ENCODE results near the gene DEDD.

DEDD gene

DNA sequence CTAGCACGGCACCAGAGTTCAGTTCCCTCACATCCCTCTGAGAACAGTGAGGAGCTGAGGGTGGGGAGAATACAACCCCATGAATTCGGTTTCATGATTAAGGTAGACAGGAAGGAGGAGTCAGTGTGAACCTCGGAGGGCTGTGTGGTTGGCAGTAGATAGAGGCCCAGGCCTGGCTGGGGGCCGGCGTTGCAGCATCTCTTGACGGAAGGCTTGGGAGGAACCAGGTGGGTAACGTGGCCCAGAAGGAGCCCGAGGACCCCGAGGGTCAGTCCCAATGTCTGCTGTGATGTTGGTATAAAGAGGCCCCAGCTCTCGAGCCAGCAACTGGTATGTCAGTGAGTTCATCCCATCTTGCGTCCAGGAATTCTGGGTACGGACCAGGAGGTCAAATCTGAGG is 39.2 kb upstream of the DEDD start:
- no peak for DNase-seq
- Mint-ChIP-seq H3K36me3 (peaks cover 61% of the 10 kb centered on the region), H3K4me3 (no peak overlapping the region), H3K9me3 (no peaks in the 10 kb centered on the region), H3K27ac (no peak overlapping the region), H3K4me1 (peaks cover 46% of the 10 kb centered on the region), H3K27me3 (no peaks in the 10 kb centered on the region)
- CTCF ChIA-PET = interaction anchor here (1.3 to 1.7 kb wide), 2 partner anchors 10 to 210 kb away, joined by 4 to 6 read pairs; no protein-coding TSS in a partner anchor

GRCh38 chr1:161171191-161171590 is 38.7 kb upstream of the DEDD start:
- Mint-ChIP-seq H3K4me3 (no peak overlapping the region), H3K9me3 (no peaks in the 10 kb centered on the region), H3K4me1 (peaks cover 41% of the 10 kb centered on the region), H3K36me3 (peaks cover 56% of the 10 kb centered on the region), H3K27ac (no peak overlapping the region), H3K27me3 (no peaks in the 10 kb centered on the region)
- CTCF ChIA-PET = interaction anchor here (1.2 to 1.7 kb wide), 3 partner anchors 11 to 210 kb away, joined by 3 to 6 read pairs (median 4); no protein-coding TSS in a partner anchor
- no peak for DNase-seq

DNA sequence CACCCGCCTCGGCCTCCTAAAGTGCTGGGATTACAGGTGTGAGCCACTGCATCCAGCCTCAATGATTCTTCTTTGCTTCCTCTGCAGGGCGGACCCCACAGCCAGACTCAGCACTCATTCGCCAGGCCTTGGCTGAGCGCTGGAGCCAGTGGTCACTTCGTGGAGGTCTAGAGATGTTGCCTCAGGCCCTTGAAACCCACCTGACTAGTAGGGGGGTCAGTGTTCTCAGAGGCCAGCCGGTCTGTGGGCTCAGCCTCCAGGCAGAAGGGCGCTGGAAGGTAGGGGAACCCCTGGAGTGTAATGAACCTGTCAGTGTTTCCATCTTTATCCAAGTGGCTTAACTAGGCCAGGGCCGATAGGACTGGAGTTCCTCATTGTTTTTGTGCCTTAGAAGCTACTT is 36.4 kb upstream of the DEDD start:
- peak overlapping the region; percentile 41 for H3K4me3 Mint-ChIP-seq
- CTCF ChIA-PET = interaction anchor here (0.7 to 1.0 kb wide), 3 partner anchors 57 to 216 kb away, joined by 3 read pairs; partner anchors contain the start of gene TOMM40L
- no peak overlapping the region for H3K27ac Mint-ChIP-seq

GRCh38 chr1:161166669-161167548 is 34.4 kb upstream of the DEDD start:
- H3K4me1 Mint-ChIP-seq = peaks cover 41% of the 10 kb centered on the region
- peak overlapping the region; percentile 97 for H3K27ac Mint-ChIP-seq
- peak overlapping the region; percentile 74 for H3K4me3 Mint-ChIP-seq
- H3K9me3 Mint-ChIP-seq = no peaks in the 10 kb centered on the region
- CTCF ChIA-PET = interaction anchor here (0.7 to 4.2 kb wide), 16 partner anchors 8 to 216 kb away, joined by 3 to 28 read pairs (median 6); partner anchors contain the start of gene TOMM40L
- peaks cover 36% of the 10 kb centered on the region for H3K36me3 Mint-ChIP-seq
- DNase-seq = peak; percentile 41
- no peaks in the 10 kb centered on the region for H3K27me3 Mint-ChIP-seq

More for the DNA sequence above, 36.4 kb upstream of the DEDD start:
- Mint-ChIP-seq H3K27me3 (no peaks in the 10 kb centered on the region), H3K4me1 (peaks cover 37% of the 10 kb centered on the region), H3K9me3 (no peaks in the 10 kb centered on the region), H3K36me3 (peaks cover 39% of the 10 kb centered on the region)
- DNase-seq = no peak

GRCh38 chr1:161165742-161166668 is 33.5 kb upstream of the DEDD start, which contains the start of gene PPOX:
Gene PPOX (plus strand): TSS chr1:161166426. CDS start chr1:161166848, 422 bp downstream.
- H3K27ac Mint-ChIP-seq = peak within 1 kb of the TSS; percentile 97
- peaks cover 45% of the 10 kb centered on the region for H3K4me1 Mint-ChIP-seq
- H3K4me3 Mint-ChIP-seq = peak within 1 kb of the TSS; percentile 74
- peak; percentile 97 for DNase-seq
- peaks cover 36% of the 10 kb centered on the region for H3K36me3 Mint-ChIP-seq
- no peaks in the 10 kb centered on the region for H3K27me3 Mint-ChIP-seq
- CTCF ChIA-PET = interaction anchor here (0.9 to 4.2 kb wide), 24 partner anchors 7 to 217 kb away, joined by 3 to 28 read pairs (median 6); partner anchors contain the start of genes APOA2, CFAP126, NDUFS2 and SDHC
- H3K9me3 Mint-ChIP-seq = no peaks in the 10 kb centered on the region

DNA sequence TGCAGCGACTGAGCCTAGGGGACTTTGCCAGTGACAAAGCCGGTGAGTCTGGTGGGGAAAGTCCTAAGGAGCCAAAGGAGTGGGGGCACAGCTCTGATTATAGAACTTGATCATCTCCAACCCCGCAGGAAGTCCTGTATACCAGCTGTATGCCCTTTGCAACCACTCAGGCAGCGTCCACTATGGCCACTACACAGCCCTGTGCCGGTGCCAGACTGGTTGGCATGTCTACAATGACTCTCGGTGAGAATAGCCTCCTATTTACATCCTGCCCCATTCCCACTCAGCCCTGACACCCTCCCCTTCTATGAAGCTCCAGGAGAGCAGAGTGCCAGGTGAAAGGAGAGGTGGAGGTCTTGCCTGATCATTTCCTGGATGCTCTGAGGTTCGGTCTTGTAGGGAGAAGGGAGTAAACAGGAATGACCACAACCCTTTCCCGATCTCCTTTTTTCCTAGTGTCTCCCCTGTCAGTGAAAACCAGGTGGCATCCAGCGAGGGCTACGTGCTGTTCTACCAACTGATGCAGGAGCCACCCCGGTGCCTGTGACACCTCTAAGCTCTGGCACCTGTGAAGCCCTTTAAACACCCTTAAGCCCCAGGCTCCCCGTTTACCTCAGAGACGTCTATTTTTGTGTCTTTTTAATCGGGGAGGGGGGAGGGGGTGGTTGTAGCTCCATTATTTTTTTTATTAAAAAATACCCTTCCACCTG is 32.6 kb upstream of the DEDD start:
- peak overlapping the region; percentile 97 for H3K27ac Mint-ChIP-seq
- peaks cover 53% of the 10 kb centered on the region for H3K4me1 Mint-ChIP-seq
- H3K27me3 Mint-ChIP-seq = no peaks in the 10 kb centered on the region
- peaks cover 34% of the 10 kb centered on the region for H3K36me3 Mint-ChIP-seq
- CTCF ChIA-PET = interaction anchor here (1.0 to 4.2 kb wide), 20 partner anchors 9 to 218 kb away, joined by 3 to 28 read pairs (median 6); partner anchors contain the start of genes CFAP126, NDUFS2, SDHC and TOMM40L
- H3K4me3 Mint-ChIP-seq = peak overlapping the region; percentile 43
- no peak for DNase-seq
- H3K9me3 Mint-ChIP-seq = no peaks in the 10 kb centered on the region

- no peak for DNase-seq
- H3K9me3 Mint-ChIP-seq = no peaks in the 10 kb centered on the region
- H3K27ac Mint-ChIP-seq = no peak overlapping the region
- no peaks in the 10 kb centered on the region for H3K27me3 Mint-ChIP-seq
- H3K4me1 Mint-ChIP-seq = peaks cover 58% of the 10 kb centered on the region
- CTCF ChIA-PET = interaction anchor here (3.6 kb wide), 1 partner anchor 219 kb away, joined by 28 read pairs; no protein-coding TSS in a partner anchor
- H3K36me3 Mint-ChIP-seq = peaks cover 35% of the 10 kb centered on the region
- no peak overlapping the region for H3K4me3 Mint-ChIP-seq
Measured at GRCh38 chr1:161163793-161164192, 31.3 kb upstream of the DEDD start.

GRCh38 chr1:161162806-161163205 is 30.3 kb upstream of the DEDD start:
- Mint-ChIP-seq H3K4me1 (peaks cover 60% of the 10 kb centered on the region), H3K9me3 (no peaks in the 10 kb centered on the region), H3K36me3 (peaks cover 42% of the 10 kb centered on the region), H3K4me3 (no peak overlapping the region), H3K27me3 (no peaks in the 10 kb centered on the region), H3K27ac (no peak overlapping the region)
- CTCF ChIA-PET = no interaction called here
- DNase-seq = no peak

GRCh38 chr1:161162052-161162451 is 29.6 kb upstream of the DEDD start:
- DNase-seq = no peak
- Mint-ChIP-seq H3K4me3 (no peak overlapping the region), H3K9me3 (no peaks in the 10 kb centered on the region), H3K36me3 (peaks cover 48% of the 10 kb centered on the region), H3K4me1 (peaks cover 59% of the 10 kb centered on the region), H3K27me3 (no peaks in the 10 kb centered on the region), H3K27ac (no peak overlapping the region)
- CTCF ChIA-PET = no interaction called here

- peaks cover 56% of the 10 kb centered on the region for H3K4me1 Mint-ChIP-seq
- DNase-seq = no peak
- no peak overlapping the region for H3K4me3 Mint-ChIP-seq
- peaks cover 50% of the 10 kb centered on the region for H3K36me3 Mint-ChIP-seq
- no peaks in the 10 kb centered on the region for H3K27me3 Mint-ChIP-seq
- H3K27ac Mint-ChIP-seq = no peak overlapping the region
- no peaks in the 10 kb centered on the region for H3K9me3 Mint-ChIP-seq
- CTCF ChIA-PET = no interaction called here
Measured at GRCh38 chr1:161161652-161162051, 29.2 kb upstream of the DEDD start.

- Mint-ChIP-seq H3K27me3 (no peaks in the 10 kb centered on the region), H3K9me3 (no peaks in the 10 kb centered on the region), H3K4me3 (peak overlapping the region; percentile 89), H3K36me3 (peaks cover 52% of the 10 kb centered on the region), H3K4me1 (peaks cover 54% of the 10 kb centered on the region), H3K27ac (no peak overlapping the region)
- CTCF ChIA-PET = no interaction called here
- no peak for DNase-seq
Measured at GRCh38 chr1:161160671-161161145, 28.2 kb upstream of the DEDD start.

DNA sequence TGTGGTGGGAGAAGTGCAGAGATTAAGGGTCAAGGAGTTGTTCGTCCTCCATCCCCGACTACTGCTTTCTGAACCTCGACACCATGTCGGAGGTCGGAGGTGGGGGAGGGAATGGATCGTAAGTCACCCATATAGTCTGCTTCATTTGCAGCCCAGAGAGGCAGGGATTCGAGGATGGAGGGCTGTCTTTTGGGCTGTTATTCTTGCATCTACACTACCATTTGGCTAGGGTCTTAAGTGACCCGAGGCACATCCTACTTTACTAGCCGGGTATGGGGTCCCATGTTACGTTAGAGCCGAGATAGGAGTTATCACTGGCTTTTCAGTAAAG is 27.4 kb upstream of the DEDD start:
- peak overlapping the region; percentile 89 for H3K4me3 Mint-ChIP-seq
- peaks cover 55% of the 10 kb centered on the region for H3K4me1 Mint-ChIP-seq
- H3K27ac Mint-ChIP-seq = peak overlapping the region; percentile 82
- H3K36me3 Mint-ChIP-seq = peaks cover 56% of the 10 kb centered on the region
- H3K9me3 Mint-ChIP-seq = no peaks in the 10 kb centered on the region
- DNase-seq = no peak
- CTCF ChIA-PET = interaction anchor here (1.8 kb wide), 1 partner anchor 21 kb away, joined by 3 read pairs; no protein-coding TSS in a partner anchor
- H3K27me3 Mint-ChIP-seq = no peaks in the 10 kb centered on the region

Measured in activated naive CD4-positive, alpha-beta T cell treated with anti-CD3 and anti-CD28 coated beads, Interleukin-2, amount 10 ng/mL, durations not matched to agents 7 days and 5 days (primary cell).